ENCODE results near the gene COL21A1.

GRCh38 chr6:56062836-56063235 is 184.5 kb downstream of the COL21A1 start:
- TF ChIP-seq CTCF (IDR thresholded peaks at IDR 0.05; ENCODE audit: borderline replicate concordance, extremely low read depth, low read length, poor library complexity, severe bottlenecking) (no peak), EZH2 (IDR thresholded peaks at IDR 0.05; ENCODE audit: borderline replicate concordance, low read depth, low read length, severe bottlenecking) (no peak)

Measured in DND-41 (cell line).